WI38 (cell line): ENCODE measurements around the gene MAP1A.

ENCODE experiments used
- H3K4me3 ChIP-seq: 2 replicates; pipeline ENCODE4 v1.5.1; 2011; ENCODE audit warnings: low read depth, mild to moderate bottlenecking, control low read depth, low read length
- CTCF ChIP-seq: IDR thresholded peaks from 2 replicates; pipeline ENCODE4 v1.5.1; 2012; ENCODE audit warnings: low read depth, mild to moderate bottlenecking, control low read depth, low read length

The MAP1A gene

DNA sequence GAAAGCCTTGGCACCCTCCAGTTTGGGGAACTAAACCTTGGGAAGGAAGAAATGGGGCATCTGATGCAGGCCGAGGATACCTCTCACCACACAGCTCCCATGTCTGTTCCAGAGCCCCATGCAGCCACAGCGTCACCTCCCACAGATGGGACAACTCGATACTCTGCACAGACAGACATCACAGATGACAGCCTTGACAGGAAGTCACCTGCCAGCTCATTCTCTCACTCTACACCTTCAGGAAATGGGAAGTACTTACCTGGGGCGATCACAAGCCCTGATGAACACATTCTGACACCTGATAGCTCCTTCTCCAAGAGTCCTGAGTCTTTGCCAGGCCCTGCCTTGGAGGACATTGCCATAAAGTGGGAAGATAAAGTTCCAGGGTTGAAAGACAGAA is 7.7 kb downstream of the MAP1A start:
- no peak for TF ChIP-seq CTCF
- H3K4me3 ChIP-seq: no peak overlapping the region

DNA sequence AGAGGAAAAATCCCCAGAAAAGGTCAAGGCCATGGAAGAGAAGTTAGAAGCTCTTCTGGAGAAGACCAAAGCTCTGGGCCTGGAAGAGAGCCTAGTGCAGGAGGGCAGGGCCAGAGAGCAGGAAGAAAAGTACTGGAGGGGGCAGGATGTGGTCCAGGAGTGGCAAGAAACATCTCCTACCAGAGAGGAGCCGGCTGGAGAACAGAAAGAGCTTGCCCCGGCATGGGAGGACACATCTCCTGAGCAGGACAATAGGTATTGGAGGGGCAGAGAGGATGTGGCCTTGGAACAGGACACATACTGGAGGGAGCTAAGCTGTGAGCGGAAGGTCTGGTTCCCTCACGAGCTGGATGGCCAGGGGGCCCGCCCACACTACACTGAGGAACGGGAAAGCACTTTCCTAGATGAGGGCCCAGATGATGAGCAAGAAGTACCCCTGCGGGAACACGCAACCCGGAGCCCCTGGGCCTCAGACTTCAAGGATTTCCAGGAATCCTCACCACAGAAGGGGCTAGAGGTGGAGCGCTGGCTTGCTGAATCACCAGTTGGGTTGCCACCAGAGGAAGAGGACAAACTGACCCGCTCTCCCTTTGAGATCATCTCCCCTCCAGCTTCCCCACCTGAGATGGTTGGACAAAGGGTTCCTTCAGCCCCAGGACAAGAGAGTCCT is 9.0 kb downstream of the MAP1A start:
- H3K4me3 ChIP-seq: no peak overlapping the region
- no peak for TF ChIP-seq CTCF

DNA sequence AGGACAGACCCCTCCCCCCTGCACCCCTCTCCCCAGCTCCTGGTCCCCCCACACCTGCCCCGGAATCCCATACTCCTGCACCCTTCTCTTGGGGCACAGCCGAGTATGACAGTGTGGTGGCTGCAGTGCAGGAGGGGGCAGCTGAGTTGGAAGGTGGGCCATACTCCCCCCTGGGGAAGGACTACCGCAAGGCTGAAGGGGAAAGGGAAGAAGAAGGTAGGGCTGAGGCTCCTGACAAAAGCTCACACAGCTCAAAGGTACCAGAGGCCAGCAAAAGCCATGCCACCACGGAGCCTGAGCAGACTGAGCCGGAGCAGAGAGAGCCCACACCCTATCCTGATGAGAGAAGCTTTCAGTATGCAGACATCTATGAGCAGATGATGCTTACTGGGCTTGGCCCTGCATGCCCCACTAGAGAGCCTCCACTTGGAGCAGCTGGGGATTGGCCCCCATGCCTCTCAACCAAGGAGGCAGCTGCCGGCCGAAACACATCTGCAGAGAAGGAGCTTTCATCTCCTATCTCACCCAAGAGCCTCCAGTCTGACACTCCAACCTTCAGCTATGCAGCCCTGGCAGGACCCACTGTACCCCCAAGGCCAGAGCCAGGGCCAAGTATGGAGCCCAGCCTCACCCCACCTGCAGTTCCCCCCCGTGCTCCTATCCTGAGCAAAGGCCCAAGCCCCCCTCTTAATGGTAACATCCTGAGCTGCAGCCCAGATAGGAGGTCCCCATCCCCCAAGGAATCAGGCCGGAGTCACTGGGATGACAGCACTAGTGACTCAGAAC is 9.8 kb downstream of the MAP1A start:
- H3K4me3 ChIP-seq: no peak overlapping the region
- TF ChIP-seq CTCF: no peak

DNA sequence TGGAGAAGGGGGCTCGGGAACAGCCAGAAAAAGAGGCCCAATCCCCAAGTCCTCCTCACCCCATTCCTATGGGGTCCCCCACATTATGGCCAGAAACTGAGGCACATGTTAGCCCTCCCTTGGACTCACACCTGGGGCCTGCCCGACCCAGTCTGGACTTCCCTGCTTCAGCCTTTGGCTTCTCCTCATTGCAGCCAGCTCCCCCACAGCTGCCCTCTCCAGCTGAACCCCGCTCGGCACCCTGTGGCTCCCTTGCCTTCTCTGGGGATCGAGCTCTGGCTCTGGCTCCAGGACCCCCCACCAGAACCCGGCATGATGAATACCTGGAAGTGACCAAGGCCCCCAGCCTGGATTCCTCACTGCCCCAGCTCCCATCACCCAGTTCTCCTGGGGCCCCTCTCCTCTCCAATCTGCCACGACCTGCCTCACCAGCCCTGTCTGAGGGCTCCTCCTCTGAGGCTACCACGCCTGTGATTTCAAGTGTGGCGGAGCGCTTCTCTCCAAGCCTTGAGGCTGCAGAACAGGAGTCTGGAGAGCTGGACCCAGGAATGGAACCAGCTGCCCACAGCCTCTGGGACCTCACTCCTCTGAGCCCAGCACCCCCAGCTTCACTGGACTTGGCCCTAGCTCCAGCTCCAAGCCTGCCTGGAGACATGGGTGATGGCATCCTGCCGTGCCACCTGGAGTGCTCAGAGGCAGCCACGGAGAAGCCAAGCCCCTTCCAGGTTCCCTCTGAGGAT is 10.6 kb downstream of the MAP1A start:
- H3K4me3 ChIP-seq: no peak overlapping the region
- TF ChIP-seq CTCF: no peak

DNA sequence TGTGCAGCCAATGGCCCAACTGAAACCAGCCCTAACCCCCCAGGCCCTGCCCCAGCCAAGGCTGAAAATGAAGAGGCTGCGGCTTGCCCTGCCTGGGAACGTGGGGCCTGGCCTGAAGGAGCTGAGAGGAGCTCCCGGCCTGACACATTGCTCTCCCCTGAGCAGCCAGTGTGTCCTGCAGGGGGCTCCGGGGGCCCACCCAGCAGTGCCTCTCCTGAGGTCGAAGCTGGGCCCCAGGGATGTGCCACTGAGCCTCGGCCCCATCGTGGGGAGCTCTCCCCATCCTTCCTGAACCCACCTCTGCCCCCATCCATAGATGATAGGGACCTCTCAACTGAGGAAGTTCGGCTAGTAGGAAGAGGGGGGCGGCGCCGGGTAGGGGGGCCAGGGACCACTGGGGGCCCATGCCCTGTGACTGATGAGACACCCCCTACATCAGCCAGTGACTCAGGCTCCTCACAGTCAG is 11.2 kb downstream of the MAP1A start:
- no peak for TF ChIP-seq CTCF
- no peak overlapping the region for H3K4me3 ChIP-seq

DNA sequence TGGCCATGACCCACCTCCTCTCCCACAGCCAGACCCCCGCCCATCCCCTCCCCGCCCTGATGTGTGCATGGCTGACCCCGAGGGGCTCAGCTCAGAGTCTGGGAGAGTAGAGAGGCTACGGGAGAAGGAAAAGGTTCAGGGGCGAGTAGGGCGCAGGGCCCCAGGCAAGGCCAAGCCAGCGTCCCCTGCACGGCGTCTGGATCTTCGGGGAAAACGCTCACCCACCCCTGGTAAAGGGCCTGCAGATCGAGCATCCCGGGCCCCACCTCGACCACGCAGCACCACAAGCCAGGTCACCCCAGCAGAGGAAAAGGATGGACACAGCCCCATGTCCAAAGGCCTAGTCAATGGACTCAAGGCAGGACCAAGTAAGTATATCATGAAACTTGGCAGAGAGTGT is 11.7 kb downstream of the MAP1A start:
- no peak overlapping the region for H3K4me3 ChIP-seq
- no peak for TF ChIP-seq CTCF
